Bronchial epithelial cell (primary cell): ENCODE data around the gene ADGRL3. TPM values are rescaled to one million over a fixed set of nuclear protein-coding genes. Genes with fewer than 3 reads are reported as not detected.
A peak's percentile ranks its signal among the peaks of the same experiment; 100 is the strongest.

Experiments
- DNase-seq: peaks from one replicate; pipeline ENCODE4 v3.0.0-alpha.2; 2010; ENCODE audit warnings: low read depth
- FAIRE-seq: peaks from 2 replicates; lab custom pipeline; 2011; peaks lifted over from hg19 to GRCh38; lab: Jason Lieb, UNC
- H3K27me3 ChIP-seq: 2 replicates; pipeline ENCODE4 v1.5.1; 2011; ENCODE audit warnings: low read length; ENCODE audit not compliant: control insufficient read depth, insufficient read depth
- H3K36me3 ChIP-seq: 2 replicates; pipeline ENCODE4 v1.5.1; 2011; ENCODE audit warnings: low read length; ENCODE audit not compliant: control insufficient read depth, insufficient read depth
- H3K4me3 ChIP-seq: 2 replicates; pipeline ENCODE4 v1.5.1; 2011; ENCODE audit warnings: mild to moderate bottlenecking, low read depth, low read length, control low read depth
- CTCF ChIP-seq: IDR thresholded peaks from 2 replicates; pipeline ENCODE4 v1.5.1; 2011; ENCODE audit warnings: mild to moderate bottlenecking, moderate library complexity, low read length, control low read depth, inconsistent platforms; ENCODE audit not compliant: insufficient read depth, severe bottlenecking
- total RNA-seq: library from RNA; depleted of rRNA; stranded (reverse); fragments of >200 nt; gene quantifications from 2 replicates; pipeline ENCODE4 v1.2.1, GENCODE V29; 2014

The ADGRL3 gene
- total RNA-seq, 1 donor from 2014 or later = under 0.01 TPM

DNA sequence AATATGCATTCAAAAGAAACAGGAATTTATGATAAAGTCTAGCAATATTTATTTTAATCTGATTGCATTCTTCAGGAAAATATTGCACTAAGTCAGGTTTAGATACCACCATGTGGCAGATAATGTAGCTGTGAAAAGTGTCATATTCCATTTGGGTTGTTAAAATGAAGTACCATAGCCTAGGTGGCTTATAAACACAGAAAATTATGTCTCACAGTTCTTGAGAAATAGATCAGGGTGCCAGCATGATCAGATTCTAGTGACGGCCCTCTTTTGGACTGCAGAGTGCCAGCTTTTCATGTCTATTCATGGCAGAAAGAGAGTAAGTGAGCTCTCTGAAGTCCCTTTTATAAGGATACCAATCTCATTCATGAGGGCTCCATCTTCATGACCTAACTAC is 5.6 kb upstream of the ADGRL3 start:
- DNase-seq (no peak), FAIRE-seq (no peak)
- Histone ChIP-seq H3K27me3 (peaks cover 3% of the 10 kb centered on the region), H3K36me3 (no peaks in the 10 kb centered on the region), H3K4me3 (no peak overlapping the region)
- TF ChIP-seq CTCF = no peak

- FAIRE-seq (no peak), DNase-seq (no peak)
Observed at GRCh38 chr4:61195101-61195500, 5.0 kb upstream of the ADGRL3 start.

GRCh38 chr4:61198686-61199085 is 1.4 kb upstream of the ADGRL3 start:
- FAIRE-seq = no peak
- no peak overlapping the region for H3K4me3 ChIP-seq
- H3K36me3 ChIP-seq = no peaks in the 10 kb centered on the region
- TF ChIP-seq CTCF = no peak
- DNase-seq = no peak
- peaks cover 20% of the 10 kb centered on the region for H3K27me3 ChIP-seq

More at GRCh38 chr4:61195101-61195500, 5.0 kb upstream of the ADGRL3 start:
- H3K27me3 ChIP-seq = peaks cover 6% of the 10 kb centered on the region
- no peak for TF ChIP-seq CTCF
- no peak overlapping the region for H3K4me3 ChIP-seq
- no peaks in the 10 kb centered on the region for H3K36me3 ChIP-seq

DNA sequence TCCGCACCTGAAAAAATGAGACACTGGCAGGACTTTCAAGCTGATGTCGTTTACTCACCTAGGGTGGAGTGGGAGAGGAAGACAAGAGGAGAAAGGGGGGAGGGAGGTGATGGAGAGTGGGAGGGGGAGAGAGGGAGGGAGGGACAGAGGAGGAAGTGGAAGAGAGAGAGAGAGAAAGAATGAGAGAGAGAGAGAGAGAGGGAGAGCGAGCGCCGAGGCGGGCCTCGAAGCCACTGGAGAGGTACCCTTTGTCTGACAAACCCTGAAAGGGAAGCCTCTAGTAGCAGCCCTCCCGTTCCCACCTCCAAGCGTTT is 296 bp upstream of the ADGRL3 start:
- Histone ChIP-seq H3K36me3 (no peaks in the 10 kb centered on the region), H3K27me3 (peaks cover 20% of the 10 kb centered on the region), H3K4me3 (peak overlapping the region; percentile 35)
- no peak for DNase-seq
- TF ChIP-seq CTCF = no peak
- FAIRE-seq = no peak

DNA sequence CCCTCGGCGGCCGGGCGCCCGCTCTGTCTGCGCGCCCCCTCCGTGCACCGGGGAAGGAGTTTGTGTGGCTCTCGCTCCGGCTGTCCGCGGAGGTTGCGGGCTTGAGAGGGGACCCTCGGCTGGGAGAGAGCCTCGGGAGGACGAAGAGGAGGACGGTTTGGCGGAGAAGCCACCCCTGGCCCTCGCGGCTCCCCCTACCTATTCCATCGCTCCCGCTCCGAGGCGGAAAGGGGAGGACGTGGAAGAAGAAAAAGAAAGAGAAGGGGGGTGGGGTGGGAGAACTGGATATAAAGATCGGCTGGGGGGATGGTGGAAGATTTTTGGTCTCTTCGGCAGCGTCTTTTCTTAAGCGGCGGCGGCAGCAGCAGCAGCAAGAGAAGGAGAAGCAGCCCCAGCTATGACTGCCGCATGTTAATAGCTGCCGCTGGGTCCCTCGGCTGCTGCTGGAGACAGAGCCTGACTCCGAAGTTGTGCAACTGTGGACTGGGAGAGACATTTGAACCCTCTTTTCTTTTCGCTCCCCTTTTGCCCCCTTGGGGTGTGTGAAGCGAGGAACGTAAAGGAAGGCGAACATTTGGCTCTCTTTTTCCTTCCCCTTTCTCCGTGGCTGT is 895 bp downstream of the ADGRL3 start:
- Histone ChIP-seq H3K27me3 (peaks cover 20% of the 10 kb centered on the region), H3K4me3 (peak overlapping the region; percentile 35), H3K36me3 (no peaks in the 10 kb centered on the region)
- DNase-seq (no peak), FAIRE-seq (no peak)
- TF ChIP-seq CTCF = no peak

DNA sequence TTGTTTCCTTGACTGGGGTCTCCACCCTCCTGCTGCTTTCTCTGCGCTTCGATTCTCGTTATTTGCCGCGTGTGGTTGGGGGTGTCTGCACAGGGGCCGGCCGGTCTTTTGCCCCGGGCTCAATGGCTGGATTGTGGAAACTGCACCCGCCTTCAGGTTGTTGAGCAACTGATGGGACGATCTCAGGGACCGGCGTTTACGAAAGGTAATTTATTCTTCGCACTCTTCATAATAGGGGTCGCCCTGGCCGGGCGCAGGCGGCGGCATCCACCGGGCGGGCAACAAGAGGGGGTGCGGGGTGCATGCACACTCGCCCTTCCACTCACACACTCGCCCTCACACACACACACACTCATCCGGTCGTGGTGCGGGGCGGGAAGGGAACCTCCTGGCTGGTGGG is 1.4 kb downstream of the ADGRL3 start:
- TF ChIP-seq CTCF = no peak
- Histone ChIP-seq H3K27me3 (peaks cover 20% of the 10 kb centered on the region), H3K4me3 (peak overlapping the region; percentile 35), H3K36me3 (no peaks in the 10 kb centered on the region)
- DNase-seq (no peak), FAIRE-seq (no peak)
